ENCODE data around the gene SETD1A. TPM values are rescaled to one million over a fixed set of nuclear protein-coding genes. Genes with fewer than 3 reads are reported as not detected.

The SETD1A gene
- total and polyA plus RNA-seq, 2 of the 8 experiments (the other 6 are each of a cell fraction or from before 2014, with no cell fraction given), result 4.8 to 29.0 TPM

DNA sequence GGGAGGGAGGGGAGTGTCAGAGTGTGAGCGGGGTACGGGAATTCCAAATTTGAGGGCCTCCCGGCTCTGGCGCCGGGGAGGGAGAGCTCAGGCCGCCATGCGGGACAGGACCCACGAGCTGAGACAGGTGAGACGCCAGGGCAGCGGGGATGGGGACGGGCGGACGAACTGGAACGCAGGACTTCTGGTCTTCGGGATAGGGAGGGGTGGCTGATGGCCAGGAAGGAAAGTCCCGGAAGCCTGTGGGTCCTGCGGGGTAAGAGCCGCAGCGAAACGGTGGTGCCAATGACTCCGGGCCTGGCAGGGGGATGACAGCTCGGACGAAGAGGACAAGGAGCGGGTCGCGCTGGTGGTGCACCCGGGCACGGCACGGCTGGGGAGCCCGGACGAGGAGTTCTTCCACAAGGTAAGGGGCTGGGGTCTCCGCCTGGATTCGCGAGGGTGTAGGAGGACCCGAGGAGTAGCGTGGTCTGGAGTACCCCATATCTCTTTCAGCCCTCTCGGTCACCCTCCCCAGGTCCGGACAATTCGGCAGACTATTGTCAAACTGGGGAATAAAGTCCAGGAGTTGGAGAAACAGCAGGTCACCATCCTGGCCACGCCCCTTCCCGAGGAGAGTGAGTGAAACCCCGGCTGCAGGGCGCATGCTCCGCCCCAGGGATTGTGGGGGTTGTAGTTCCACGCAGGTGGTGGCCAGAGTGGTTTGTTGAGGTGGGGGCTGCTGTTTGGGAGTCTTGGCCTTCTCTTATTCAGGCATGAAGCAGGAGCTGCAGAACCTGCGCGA lies 76.3 kb downstream of the SETD1A start:
- Histone ChIP-seq H4K8ac (ENCODE audit: extremely low read depth, insufficient read depth, low read length) (no peak overlapping the region; the same call in 1 of the 2 replicates), H3K14ac (ENCODE audit: insufficient read length) (no peak overlapping the region), H3K79me1 (ENCODE audit: low read depth, low read length) (no peaks in the 10 kb centered on the region), H3K36me3 (ENCODE audit: control insufficient read depth in 2 of 4, insufficient read depth in 4 of 4, low read length in 3 of 4) (no peaks in the 10 kb centered on the region), H2BK5ac (ENCODE audit: low read depth, low read length) (0 out of 2 replicates have a peak overlapping the region, but pooled peaks have one; percentile 82), H3K4ac (replicated peaks; ENCODE audit: insufficient read length, low read depth, low read length) (no peak overlapping the region), H3K23me2 (ENCODE audit: low read depth, low read length) (peaks cover 12% of the 10 kb centered on the region; the same call in 1 of the 2 replicates), H3K27me3 (replicated peaks in 1 of 4; ENCODE audit: control insufficient read depth in 3 of 4, extremely low read depth in 1 of 4, insufficient read depth in 3 of 4, low read length in 3 of 4) (no peaks in the 10 kb centered on the region), H4K20me1 (replicated peaks in 1 of 2; ENCODE audit: control insufficient read depth in 1 of 2, insufficient read depth in 2 of 2, low read length in 2 of 2) (peaks cover 0 to 5% of the 10 kb centered on the region in 2 experiments), H2BK20ac (ENCODE audit: low read length) (no peak overlapping the region), H2BK15ac (ENCODE audit: low read length) (no peak overlapping the region), H4K91ac (replicated peaks; ENCODE audit: insufficient read length, low read length) (no peak overlapping the region), H2AFZ (ENCODE audit: low read length) (peak overlapping the region; percentile 29; the same call in 1 of the 2 replicates), H3K9ac (replicated peaks in 1 of 4; ENCODE audit: extremely low read depth in 1 of 4, low read depth in 3 of 4, low read length in 3 of 4) (peak overlapping the region; percentile 45 to 53 (median 50); a peak in 5 of 7 replicates), H3K4me2 (ENCODE audit: insufficient read depth in 1 of 2, low read depth in 2 of 2, low read length in 2 of 2) (peak overlapping the region; percentile 79 to 95), H3K27ac (ENCODE audit: low read depth, low read length) (no peak overlapping the region), H3K23ac (ENCODE audit: insufficient read length) (no peak overlapping the region), H3K79me2 (ENCODE audit: control insufficient read depth in 1 of 2, insufficient read depth in 2 of 2, low read length in 2 of 2) (no peaks in the 10 kb centered on the region), H3K9me3 (ENCODE audit: insufficient read depth in 2 of 2, low read depth in 1 of 2, low read length in 1 of 2) (no peaks in the 10 kb centered on the region), H4K5ac (ENCODE audit: insufficient read length, low read depth, low read length) (no peak overlapping the region), H3K4me1 (replicated peaks in 1 of 4; ENCODE audit: control insufficient read depth in 3 of 4, insufficient read depth in 4 of 4, low read length in 3 of 4) (peaks cover 0 to 4% (median 2%) of the 10 kb centered on the region in 4 experiments; a peak in 4 of 7 replicates), H2AK5ac (ENCODE audit: low read depth, low read length) (no peak overlapping the region), H3K56ac (replicated peaks; ENCODE audit: insufficient read length, low read depth, low read length) (no peak overlapping the region), H3K4me3 (ENCODE audit: extremely low read depth in 1 of 4, insufficient read depth in 2 of 4, low read depth in 3 of 4, low read length in 4 of 4) (peak overlapping the region; percentile 67 to 94 (median 91)), H3K18ac (ENCODE audit: extremely low read depth, low read length) (peak overlapping the region; percentile 13; the same call in 1 of the 2 replicates), H2BK12ac (ENCODE audit: low read depth, low read length) (no peak overlapping the region), H2BK120ac (replicated peaks; ENCODE audit: low read depth, low read length) (no peak overlapping the region)
- FAIRE-seq (no peak), DNase-seq (ENCODE audit: low read depth in 1 of 2, low spot score in 2 of 2) (peak in 1 of 2 experiments; percentile 90)
- ChIA-PET CTCF (ENCODE audit: partially characterized antibody) (interaction anchor here (1.0 to 2.2 kb wide), 3 partner anchors 48 to 92 kb away, joined by 3 to 5 read pairs (median 3); partner anchors contain the start of gene HSD3B7), POLR2A (ENCODE audit: partially characterized antibody) (interaction anchor here (0.7 to 1.9 kb wide), 8 partner anchors 8 to 145 kb away, joined by 3 to 9 read pairs (median 4); partner anchors contain the start of genes HSD3B7, KAT8, ZNF646 and ZNF668)
- 2% methylated on average over 40 of the region's 47 CpGs; no CpG with 5 or more reads in 1 of the 2 experiments for WGBS, 2 experiments (ENCODE audit: extremely low coverage in 1 of 2, insufficient coverage in 1 of 2, insufficient read length in 1 of 2, insufficient replicate concordance in 2 of 2, low coverage in 1 of 2, low lambda C conversion rate in 2 of 2, missing lambda C conversion rate in 1 of 2)
- TF ChIP-seq FOSL1 (IDR thresholded peaks at IDR 0.05; ENCODE audit: insufficient read depth, low read depth, low read length) (no peak), CBX8 (IDR thresholded peaks at IDR 0.05; ENCODE audit: borderline replicate concordance, low read depth, low read length) (no peak), YY1 (IDR thresholded peaks at IDR 0.05; ENCODE audit: low read depth, low read length) (no peak), CHD2 (IDR thresholded peaks at IDR 0.05; ENCODE audit: low read length) (peak; percentile 25; the same call in 1 of the 2 replicates), TAF7 (optimal IDR thresholded peaks at IDR 0.05; ENCODE audit: borderline replicate concordance, low read depth, low read length) (no peak), TAF1 (IDR thresholded peaks at IDR 0.05; ENCODE audit: low read depth, low read length) (no peak), TEAD4 (IDR thresholded peaks at IDR 0.05; ENCODE audit: low read depth, low read length) (no peak), TCF12 (IDR thresholded peaks at IDR 0.05; ENCODE audit: low read depth, low read length) (no peak), NRF1 (IDR thresholded peaks at IDR 0.05; ENCODE audit: low read depth, low read length) (peak; percentile 88), POU5F1 (IDR thresholded peaks at IDR 0.05; ENCODE audit: low read depth, low read length) (no peak), SIRT6 (IDR thresholded peaks at IDR 0.05; ENCODE audit: low read length) (no peak)
- TF ChIP-seq, protein P1, sequence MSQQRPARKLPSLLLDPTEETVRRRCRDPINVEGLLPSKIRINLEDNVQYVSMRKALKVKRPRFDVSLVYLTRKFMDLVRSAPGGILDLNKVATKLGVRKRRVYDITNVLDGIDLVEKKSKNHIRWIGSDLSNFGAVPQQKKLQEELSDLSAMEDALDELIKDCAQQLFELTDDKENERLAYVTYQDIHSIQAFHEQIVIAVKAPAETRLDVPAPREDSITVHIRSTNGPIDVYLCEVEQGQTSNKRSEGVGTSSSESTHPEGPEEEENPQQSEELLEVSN (IDR thresholded peaks at IDR 0.05), result no peak

Data from H1 (cell line).